A673 (cell line): ENCODE results near the gene HAUS1. TPM values are rescaled to one million over a fixed set of nuclear protein-coding genes. Genes with fewer than 3 reads are reported as not detected.

Experiments used
- BruUV-seq: library from RNA; stranded (reverse); fragments of 400-500 nt; replicated peaks from 2 replicates; lab custom pipeline; 2021; lab: Mats Ljungman, UMichigan
- CTCF ChIA-PET: fragments of 300-600 bp; sonication (Branson Sonifier 250); formaldehyde crosslinking; loops from one replicate; lab custom pipeline; 2022; ENCODE audit warnings: antibody characterized with exemption; lab: Charles Lee
- POLR2A ChIA-PET: fragments of 300-600 bp; sonication (Branson Sonifier 250); formaldehyde crosslinking; loops from one replicate; lab custom pipeline; 2022; ENCODE audit warnings: antibody characterized with exemption; ENCODE audit not compliant: low non-redundant PET; lab: Charles Lee
- DNase-seq: peaks from one replicate; pipeline ENCODE4 v3.0.0-alpha.2; 2015; ENCODE audit warnings: low spot score
- H3K27ac ChIP-seq: fragments of 200-600 bp; sonication (generic); 2 replicates; pipeline ENCODE4 v1.5.1; 2016; ENCODE audit warnings: mixed run types, low read depth, mild to moderate bottlenecking, mixed read lengths, antibody characterized with exemption, low read length; ENCODE audit not compliant: poor library complexity, severe bottlenecking
- H3K27me3 ChIP-seq: fragments of 200-600 bp; sonication (generic); replicated peaks from 2 replicates; pipeline ENCODE4 v1.6.1; 2017; ENCODE audit warnings: mixed run types, low read depth, mild to moderate bottlenecking, mixed read lengths, antibody characterized with exemption, low read length; ENCODE audit not compliant: insufficient read depth, poor library complexity
- H3K36me3 ChIP-seq: fragments of 200-600 bp; sonication (generic); 2 replicates; pipeline ENCODE4 v1.6.1; 2016; ENCODE audit warnings: mixed run types, mild to moderate bottlenecking, mixed read lengths, antibody characterized with exemption, low read length; ENCODE audit not compliant: insufficient read depth, poor library complexity, severe bottlenecking
- H3K4me1 ChIP-seq: fragments of 200-600 bp; sonication (generic); 2 replicates; pipeline ENCODE4 v1.6.1; 2017; ENCODE audit warnings: mixed run types, mild to moderate bottlenecking, mixed read lengths, antibody characterized with exemption, low read length; ENCODE audit not compliant: insufficient read depth, poor library complexity, severe bottlenecking
- H3K4me3 ChIP-seq: fragments of 200-600 bp; sonication (generic); 2 replicates; pipeline ENCODE4 v1.5.1; 2016; ENCODE audit warnings: low read depth, mixed run types, mild to moderate bottlenecking, mixed read lengths, low read length; ENCODE audit not compliant: poor library complexity, severe bottlenecking
- H3K9me3 ChIP-seq: fragments of 200-600 bp; sonication (generic); 2 replicates; pipeline ENCODE4 v1.6.1; 2016; ENCODE audit warnings: mixed run types, low read depth, mild to moderate bottlenecking, mixed read lengths, antibody characterized with exemption, low read length; ENCODE audit not compliant: poor library complexity, severe bottlenecking
- CTCF ChIP-seq: fragments of 300-800, 200-600 bp; sonication (generic); conservative IDR thresholded peaks from 2 replicates; pipeline ENCODE4 v1.5.1; 2017; ENCODE audit warnings: low read depth, mild to moderate bottlenecking, antibody characterized with exemption, low read length, moderate library complexity, mixed read lengths
- EZH2 ChIP-seq: fragments of 200-600 bp; sonication (generic); IDR thresholded peaks from 2 replicates; pipeline ENCODE4 v1.6.1; 2017; ENCODE audit warnings: borderline replicate concordance, low read depth, mild to moderate bottlenecking, mixed read lengths, antibody characterized with exemption, low read length; ENCODE audit not compliant: poor library complexity, severe bottlenecking
- intact Hi-C: fragments of 100-400 bp; cut with micrococcal nuclease; formaldehyde crosslinking; loops from one replicate; pipeline ENCODE4 v1.10.0; 2022; ENCODE audit not compliant: unreplicated experiment
- total RNA-seq: library from RNA; stranded (reverse); gene quantifications from 2 replicates; pipeline ENCODE4 v1.2.3, GENCODE V29; 2021

HAUS1 gene
- total RNA-seq, 1 experiment from 2014 or later: 76.9 TPM

GRCh38 chr18:46174342-46175041 is 70.3 kb downstream of the HAUS1 start:
- peak overlapping the region; percentile 94 for H3K4me3 ChIP-seq
- peak overlapping the region; percentile 98 for H3K27ac ChIP-seq
- intact Hi-C loops: loop anchor here (5.0 kb wide), 2 partner anchors 38 to 93 kb away; no protein-coding TSS in a partner anchor
- H3K9me3 ChIP-seq: no peaks in the 10 kb centered on the region
- ChIA-PET CTCF (interaction anchor here (1.1 to 2.6 kb wide), 4 partner anchors 38 to 484 kb away, joined by 3 to 41 read pairs (median 17); no protein-coding TSS in a partner anchor), POLR2A (no interaction called here)
- peak; percentile 49 for DNase-seq
- no TSS peak for BruUV-seq
- H3K4me1 ChIP-seq: peaks cover 4% of the 10 kb centered on the region
- H3K27me3 ChIP-seq: no peaks in the 10 kb centered on the region
- no peak for TF ChIP-seq EZH2
- TF ChIP-seq CTCF: no peak
- no peaks in the 10 kb centered on the region for H3K36me3 ChIP-seq

- ChIA-PET CTCF (interaction anchor here (0.7 kb wide), 1 partner anchor 55 kb away, joined by 3 read pairs; no protein-coding TSS in a partner anchor), POLR2A (interaction anchor here (0.7 kb wide), 1 partner anchor 484 kb away, joined by 7 read pairs; no protein-coding TSS in a partner anchor)
- Histone ChIP-seq H3K27ac (no peak overlapping the region), H3K27me3 (no peaks in the 10 kb centered on the region), H3K9me3 (no peaks in the 10 kb centered on the region), H3K36me3 (no peaks in the 10 kb centered on the region), H3K4me3 (peak overlapping the region; percentile 94), H3K4me1 (peaks cover 4% of the 10 kb centered on the region)
- TF ChIP-seq CTCF (no peak), EZH2 (no peak)
- no TSS peak for BruUV-seq
- no peak for DNase-seq
- intact Hi-C loops: no loop called here
These were observed 71.8 kb downstream of the HAUS1 start for GRCh38 chr18:46176001-46176400.

Other genes with a start within 250 kb of the HAUS1 start
- 15.2 and 16.7 TPM in 2 replicates for gene EPG5, start 137.1 kb upstream of the HAUS1 start, total RNA-seq
- gene PSTPIP2, start 32.1 kb upstream of the HAUS1 start, total RNA-seq: 5.7 and 6.3 TPM in 2 replicates
- 479 and 531 TPM in 2 replicates for gene ATP5F1A, start 6.1 kb upstream of the HAUS1 start, total RNA-seq